Measurements from ENCODE around the gene PHGDH. TPM values are rescaled to one million over a fixed set of nuclear protein-coding genes. Genes with fewer than 3 reads are reported as not detected.
A peak's percentile ranks its signal among the peaks of the same experiment; 100 is the strongest.

The PHGDH gene
- total RNA-seq, 6 experiments from 2014 or later = 56.4 to 109 (median 87.0) TPM

DNA sequence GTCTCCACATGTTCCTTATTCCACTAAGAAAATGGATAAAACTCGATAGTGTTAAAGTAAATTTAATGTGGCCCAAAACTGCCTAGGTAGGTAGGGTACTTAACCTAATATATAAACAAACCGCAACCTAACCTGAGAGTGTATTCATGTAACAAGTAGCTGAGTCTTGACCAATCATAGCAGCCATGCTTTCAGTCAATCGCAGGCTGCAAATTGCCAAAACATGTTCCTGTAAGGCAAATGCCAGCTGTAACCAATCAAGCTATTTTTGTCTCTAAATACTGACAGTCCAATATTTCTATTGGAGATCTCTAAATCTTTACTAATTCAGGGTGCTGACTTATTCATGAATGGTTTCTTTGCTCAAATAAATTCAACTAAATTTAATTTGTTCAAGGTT lies 60.0 kb downstream of the PHGDH start:
- peaks cover 5% of the 10 kb centered on the region for H3K27me3 Mint-ChIP-seq (ENCODE audit: insufficient read depth)
- H3K27ac Mint-ChIP-seq = no peak overlapping the region
- no peak for DNase-seq
- no peaks in the 10 kb centered on the region for H3K36me3 Mint-ChIP-seq (ENCODE audit: low read depth)
- H3K4me1 Mint-ChIP-seq (ENCODE audit: low read depth) = peaks cover 11% of the 10 kb centered on the region
- H3K4me3 Mint-ChIP-seq = no peak overlapping the region
- H3K9me3 Mint-ChIP-seq = no peaks in the 10 kb centered on the region
- no peak for TF ChIP-seq CTCF (IDR thresholded peaks at IDR 0.05)

- no peak overlapping the region for H3K4me3 Mint-ChIP-seq
- peaks cover 11% of the 10 kb centered on the region for H3K4me1 Mint-ChIP-seq (ENCODE audit: low read depth)
- DNase-seq = no peak
- H3K9me3 Mint-ChIP-seq = no peaks in the 10 kb centered on the region
- H3K36me3 Mint-ChIP-seq (ENCODE audit: low read depth) = no peaks in the 10 kb centered on the region
- TF ChIP-seq CTCF (IDR thresholded peaks at IDR 0.05) = no peak
- no peak overlapping the region for H3K27ac Mint-ChIP-seq
- peaks cover 4% of the 10 kb centered on the region for H3K27me3 Mint-ChIP-seq (ENCODE audit: insufficient read depth)
Observed at GRCh38 chr1:119772298-119772697, 60.6 kb downstream of the PHGDH start.

DNA sequence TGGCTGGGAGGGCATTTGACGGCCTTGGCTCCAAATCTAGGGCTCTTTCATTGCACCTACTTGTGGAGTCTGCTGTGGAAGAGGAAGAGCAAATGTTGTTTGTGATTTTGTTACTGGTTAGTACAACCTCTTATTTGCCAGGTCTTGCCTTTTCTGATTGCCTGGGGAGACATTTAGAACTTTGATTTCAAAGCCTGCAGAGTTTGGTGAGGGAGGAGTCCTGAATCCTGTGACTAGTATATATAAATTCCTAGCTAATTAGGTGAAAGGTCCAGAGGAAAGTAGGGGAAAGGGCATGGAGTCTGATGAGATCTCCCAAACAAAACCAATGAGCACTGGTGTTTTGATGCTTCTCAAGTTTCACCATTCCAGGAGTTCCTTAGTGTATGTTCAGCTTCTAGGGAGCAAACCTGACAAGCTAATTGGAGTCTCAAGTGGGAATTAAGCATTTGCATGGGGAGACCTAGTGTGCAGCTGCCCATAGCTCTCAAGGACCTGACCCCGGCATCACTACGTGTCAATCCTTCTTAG lies 62.0 kb downstream of the PHGDH start:
- H3K4me1 Mint-ChIP-seq (ENCODE audit: low read depth) = peaks cover 11% of the 10 kb centered on the region
- no peak overlapping the region for H3K27ac Mint-ChIP-seq
- peak; percentile 23 for DNase-seq
- no peaks in the 10 kb centered on the region for H3K36me3 Mint-ChIP-seq (ENCODE audit: low read depth)
- H3K9me3 Mint-ChIP-seq = no peaks in the 10 kb centered on the region
- peaks cover 4% of the 10 kb centered on the region for H3K27me3 Mint-ChIP-seq (ENCODE audit: insufficient read depth)
- H3K4me3 Mint-ChIP-seq = peak overlapping the region; percentile 4; the same call in 1 of the 2 replicates
- no peak for TF ChIP-seq CTCF (IDR thresholded peaks at IDR 0.05)

- DNase-seq = no peak
- H3K36me3 Mint-ChIP-seq (ENCODE audit: low read depth) = no peaks in the 10 kb centered on the region
- H3K9me3 Mint-ChIP-seq = no peaks in the 10 kb centered on the region
- no peak overlapping the region for H3K4me3 Mint-ChIP-seq
- H3K4me1 Mint-ChIP-seq (ENCODE audit: low read depth) = peaks cover 21% of the 10 kb centered on the region
- no peak for TF ChIP-seq CTCF (IDR thresholded peaks at IDR 0.05)
- H3K27ac Mint-ChIP-seq = no peak overlapping the region
- H3K27me3 Mint-ChIP-seq (ENCODE audit: insufficient read depth) = peaks cover 14% of the 10 kb centered on the region
Observed at GRCh38 chr1:119774746-119775490, 63.2 kb downstream of the PHGDH start.

GRCh38 chr1:119778359-119778758 lies 66.6 kb downstream of the PHGDH start:
- H3K27ac Mint-ChIP-seq = no peak overlapping the region
- TF ChIP-seq CTCF (IDR thresholded peaks at IDR 0.05) = no peak
- no peaks in the 10 kb centered on the region for H3K9me3 Mint-ChIP-seq
- DNase-seq = no peak
- no peaks in the 10 kb centered on the region for H3K36me3 Mint-ChIP-seq (ENCODE audit: low read depth)
- peaks cover 36% of the 10 kb centered on the region for H3K27me3 Mint-ChIP-seq (ENCODE audit: insufficient read depth)
- H3K4me1 Mint-ChIP-seq (ENCODE audit: low read depth) = peaks cover 25% of the 10 kb centered on the region
- no peak overlapping the region for H3K4me3 Mint-ChIP-seq

Measured in HFFc6 (cell line).